Putamen (tissue), 1 donor: Measurements from ENCODE around the gene TMEM252.

Source experiments
- DNase-seq: peaks from one replicate; pipeline ENCODE4 v3.0.0-alpha.2; 2016; ENCODE audit warnings: low spot score

TMEM252 gene

GRCh38 chr9:68541568-68541967, 885 bp upstream of the TMEM252 start:
- no peak for DNase-seq

GRCh38 chr9:68538200-68538599, 2.5 kb downstream of the TMEM252 start:
- no peak for DNase-seq

- no peak for DNase-seq
Measured at GRCh38 chr9:68537616-68537880, 3.1 kb downstream of the TMEM252 start.

GRCh38 chr9:68536876-68537615, 3.6 kb downstream of the TMEM252 start:
- no peak for DNase-seq

GRCh38 chr9:68533678-68534077, 7.0 kb downstream of the TMEM252 start:
- DNase-seq = no peak

GRCh38 chr9:68532131-68532530, 8.6 kb downstream of the TMEM252 start:
- DNase-seq = no peak

- DNase-seq = no peak
Measured at GRCh38 chr9:68530618-68531017, 10.1 kb downstream of the TMEM252 start.

- no peak for DNase-seq
Measured at GRCh38 chr9:68523367-68523936, 17.2 kb downstream of the TMEM252 start.

- DNase-seq = no peak
Measured at GRCh38 chr9:68522954-68523353, 17.7 kb downstream of the TMEM252 start.

- peak; percentile 22 for DNase-seq
Measured at GRCh38 chr9:68522131-68522530, 18.6 kb downstream of the TMEM252 start.

GRCh38 chr9:68515326-68516017, 25.2 kb downstream of the TMEM252 start:
- no peak for DNase-seq

GRCh38 chr9:68513981-68514380, 26.7 kb downstream of the TMEM252 start:
- no peak for DNase-seq

- DNase-seq = no peak
Measured at GRCh38 chr9:68513385-68513784, 27.3 kb downstream of the TMEM252 start.

GRCh38 chr9:68509689-68510088, 31.0 kb downstream of the TMEM252 start:
- no peak for DNase-seq

- DNase-seq = no peak
Measured at GRCh38 chr9:68508547-68508946, 32.1 kb downstream of the TMEM252 start.

- DNase-seq = no peak
Measured at GRCh38 chr9:68507806-68508145, 32.9 kb downstream of the TMEM252 start.

GRCh38 chr9:68507130-68507805, 33.4 kb downstream of the TMEM252 start:
- no peak for DNase-seq

- no peak for DNase-seq
Measured at GRCh38 chr9:68506551-68506950, 34.1 kb downstream of the TMEM252 start.

GRCh38 chr9:68505681-68506409, 34.8 kb downstream of the TMEM252 start:
- peak; percentile 16 for DNase-seq

- DNase-seq = no peak
Measured at GRCh38 chr9:68502279-68502678, 38.4 kb downstream of the TMEM252 start.

- no peak for DNase-seq
Measured at GRCh38 chr9:68500457-68501381, 40.0 kb downstream of the TMEM252 start.
